HG02884 (cell line): ENCODE results near the gene TRAK1.
"Not testable (repeated sequence)": the region's sequence is repeated elsewhere in the genome, so short reads cannot be mapped to it uniquely, and the experiment has no call there.

Experiments used
- ATAC-seq: cut with Tn5 transposase; IDR thresholded peaks from one replicate; pipeline ENCODE4 v1.9.1; 2021; ENCODE audit warnings: mild to moderate bottlenecking, moderate library complexity; ENCODE audit not compliant: unreplicated experiment

TRAK1 gene

GRCh38 chr3:42095540-42095939 lies 4.4 kb downstream of the TRAK1 start:
- no peak for ATAC-seq

GRCh38 chr3:42096796-42097565 lies 5.8 kb downstream of the TRAK1 start:
- ATAC-seq = no peak

- ATAC-seq = no peak
Observed at GRCh38 chr3:42097566-42097946, 6.4 kb downstream of the TRAK1 start.

- no peak for ATAC-seq
Observed at GRCh38 chr3:42098171-42098570, 7.0 kb downstream of the TRAK1 start.

- ATAC-seq = no peak
Observed at GRCh38 chr3:42099020-42099765, 8.0 kb downstream of the TRAK1 start.

- ATAC-seq = no peak
Observed at GRCh38 chr3:42101048-42101447, 9.9 kb downstream of the TRAK1 start.

GRCh38 chr3:42101481-42101880 lies 10.3 kb downstream of the TRAK1 start:
- ATAC-seq = no peak

GRCh38 chr3:42102571-42102970 lies 11.4 kb downstream of the TRAK1 start:
- no peak for ATAC-seq

GRCh38 chr3:42103921-42104665 lies 12.9 kb downstream of the TRAK1 start:
- ATAC-seq = not testable (repeated sequence)

- not testable (repeated sequence) for ATAC-seq
Observed at GRCh38 chr3:42105994-42106393, 14.8 kb downstream of the TRAK1 start.

- no peak for ATAC-seq
Observed at GRCh38 chr3:42106646-42107045, 15.5 kb downstream of the TRAK1 start.

- no peak for ATAC-seq
Observed at GRCh38 chr3:42110631-42111030, 19.5 kb downstream of the TRAK1 start.

- no peak for ATAC-seq
Observed at GRCh38 chr3:42114130-42114725, 23.1 kb downstream of the TRAK1 start.

GRCh38 chr3:42115215-42115614 lies 24.1 kb downstream of the TRAK1 start:
- ATAC-seq = no peak

GRCh38 chr3:42115946-42116345 lies 24.8 kb downstream of the TRAK1 start:
- no peak for ATAC-seq

- ATAC-seq = no peak
Observed at GRCh38 chr3:42116466-42116865, 25.3 kb downstream of the TRAK1 start.

GRCh38 chr3:42117175-42118008 lies 26.2 kb downstream of the TRAK1 start:
- no peak for ATAC-seq

GRCh38 chr3:42118762-42119361 lies 27.7 kb downstream of the TRAK1 start:
- peak; percentile 54 for ATAC-seq

- no peak for ATAC-seq
Observed at GRCh38 chr3:42119561-42120355, 28.6 kb downstream of the TRAK1 start.
